ENCODE data around the gene TTYH1. TPM values are rescaled to one million over a fixed set of nuclear protein-coding genes. Genes with fewer than 3 reads are reported as not detected.

The TTYH1 gene
- polyA plus RNA-seq, 2 of the 4 experiments (the other 2 are of a cell fraction): 0.15 to 0.31 TPM

DNA sequence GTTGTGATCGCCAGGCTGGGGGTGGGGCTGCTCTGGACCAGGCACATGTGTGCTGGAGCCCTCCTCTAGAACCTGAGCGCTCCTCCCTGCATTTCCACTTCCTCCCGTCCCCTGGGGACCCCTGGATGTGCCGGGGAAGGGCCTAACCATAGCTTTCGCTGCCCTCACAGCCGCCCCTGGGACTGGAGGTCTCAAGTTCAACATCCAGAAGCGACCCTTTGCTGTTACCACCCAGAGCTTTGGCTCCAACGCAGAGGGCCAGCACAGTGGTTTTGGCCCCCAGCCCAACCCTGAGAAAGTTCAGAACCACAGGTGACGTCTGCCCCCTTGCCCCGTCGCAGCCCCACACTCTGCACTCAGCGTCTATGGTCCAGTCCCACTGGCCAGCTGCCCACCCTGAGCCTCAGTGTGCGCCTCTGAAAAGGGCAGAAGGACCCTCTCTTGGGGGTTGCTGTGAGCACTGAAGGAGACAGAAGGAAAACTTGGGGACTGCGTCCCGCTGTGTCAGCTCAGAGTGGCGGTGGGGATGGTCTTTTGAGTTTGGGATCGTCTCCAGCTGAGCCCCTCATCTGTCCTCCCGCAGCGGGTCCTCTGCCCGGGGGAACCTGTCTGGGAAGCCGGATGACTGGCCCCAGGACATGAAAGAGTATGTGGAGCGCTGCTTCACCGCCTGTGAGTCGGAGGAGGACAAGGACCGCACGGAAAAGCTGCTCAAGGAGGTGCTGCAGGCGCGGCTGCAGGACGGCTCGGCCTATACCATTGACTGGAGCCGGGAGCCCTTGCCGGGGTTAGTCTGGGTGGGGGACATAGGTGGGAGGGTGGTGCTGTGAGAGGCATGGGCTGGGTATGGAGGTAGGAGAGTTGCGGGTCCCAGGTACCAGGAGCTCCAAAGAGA lies 39.8 kb downstream of the TTYH1 start:
- TF ChIP-seq KDM5A (IDR thresholded peaks at IDR 0.05): no peak
- no peak for TF ChIP-seq FOSL2 (IDR thresholded peaks at IDR 0.05)
- no peak for TF ChIP-seq FOSL2 (CRISPR knock-in tag; IDR thresholded peaks at IDR 0.05)
- TF ChIP-seq KDM1A (IDR thresholded peaks at IDR 0.05; ENCODE audit: low read depth): no peak
- TF ChIP-seq, protein P1, sequence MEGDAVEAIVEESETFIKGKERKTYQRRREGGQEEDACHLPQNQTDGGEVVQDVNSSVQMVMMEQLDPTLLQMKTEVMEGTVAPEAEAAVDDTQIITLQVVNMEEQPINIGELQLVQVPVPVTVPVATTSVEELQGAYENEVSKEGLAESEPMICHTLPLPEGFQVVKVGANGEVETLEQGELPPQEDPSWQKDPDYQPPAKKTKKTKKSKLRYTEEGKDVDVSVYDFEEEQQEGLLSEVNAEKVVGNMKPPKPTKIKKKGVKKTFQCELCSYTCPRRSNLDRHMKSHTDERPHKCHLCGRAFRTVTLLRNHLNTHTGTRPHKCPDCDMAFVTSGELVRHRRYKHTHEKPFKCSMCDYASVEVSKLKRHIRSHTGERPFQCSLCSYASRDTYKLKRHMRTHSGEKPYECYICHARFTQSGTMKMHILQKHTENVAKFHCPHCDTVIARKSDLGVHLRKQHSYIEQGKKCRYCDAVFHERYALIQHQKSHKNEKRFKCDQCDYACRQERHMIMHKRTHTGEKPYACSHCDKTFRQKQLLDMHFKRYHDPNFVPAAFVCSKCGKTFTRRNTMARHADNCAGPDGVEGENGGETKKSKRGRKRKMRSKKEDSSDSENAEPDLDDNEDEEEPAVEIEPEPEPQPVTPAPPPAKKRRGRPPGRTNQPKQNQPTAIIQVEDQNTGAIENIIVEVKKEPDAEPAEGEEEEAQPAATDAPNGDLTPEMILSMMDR (IDR thresholded peaks at IDR 0.05): no peak
- no peak for TF ChIP-seq NR3C1 (IDR thresholded peaks at IDR 0.05)
- no peak for TF ChIP-seq TP53 (CRISPR knock-in tag; IDR thresholded peaks at IDR 0.05)
- TF ChIP-seq, protein P2, sequence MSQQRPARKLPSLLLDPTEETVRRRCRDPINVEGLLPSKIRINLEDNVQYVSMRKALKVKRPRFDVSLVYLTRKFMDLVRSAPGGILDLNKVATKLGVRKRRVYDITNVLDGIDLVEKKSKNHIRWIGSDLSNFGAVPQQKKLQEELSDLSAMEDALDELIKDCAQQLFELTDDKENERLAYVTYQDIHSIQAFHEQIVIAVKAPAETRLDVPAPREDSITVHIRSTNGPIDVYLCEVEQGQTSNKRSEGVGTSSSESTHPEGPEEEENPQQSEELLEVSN (IDR thresholded peaks at IDR 0.05; ENCODE audit: borderline replicate concordance, low read depth): no peak
- WGBS (ENCODE audit: missing lambda C conversion rate): 93% methylated on average over 33 of the region's 33 CpGs
- Histone ChIP-seq H3K4me1 (peaks cover 16% of the 10 kb centered on the region), H3K4me3 (no peak overlapping the region), H3K4me2 (no peak overlapping the region), H3K9me3 (no peaks in the 10 kb centered on the region), H3K27ac (no peak overlapping the region)
- POLR2A ChIA-PET: interaction anchor here (3.4 kb wide), 1 partner anchor 8 kb away, joined by 21 read pairs; the partner anchor contains the start of gene LENG9
- ATAC-seq (no peak), FAIRE-seq (no peak), DNase-seq (ENCODE audit: low read depth in 1 of 2, low spot score in 1 of 2) (no peak)
- CTCF ChIA-PET: interaction anchor here (1.1 to 4.5 kb wide), 5 partner anchors 8 to 312 kb away, joined by 3 to 29 read pairs (median 8); partner anchors contain the start of gene LENG9

DNA sequence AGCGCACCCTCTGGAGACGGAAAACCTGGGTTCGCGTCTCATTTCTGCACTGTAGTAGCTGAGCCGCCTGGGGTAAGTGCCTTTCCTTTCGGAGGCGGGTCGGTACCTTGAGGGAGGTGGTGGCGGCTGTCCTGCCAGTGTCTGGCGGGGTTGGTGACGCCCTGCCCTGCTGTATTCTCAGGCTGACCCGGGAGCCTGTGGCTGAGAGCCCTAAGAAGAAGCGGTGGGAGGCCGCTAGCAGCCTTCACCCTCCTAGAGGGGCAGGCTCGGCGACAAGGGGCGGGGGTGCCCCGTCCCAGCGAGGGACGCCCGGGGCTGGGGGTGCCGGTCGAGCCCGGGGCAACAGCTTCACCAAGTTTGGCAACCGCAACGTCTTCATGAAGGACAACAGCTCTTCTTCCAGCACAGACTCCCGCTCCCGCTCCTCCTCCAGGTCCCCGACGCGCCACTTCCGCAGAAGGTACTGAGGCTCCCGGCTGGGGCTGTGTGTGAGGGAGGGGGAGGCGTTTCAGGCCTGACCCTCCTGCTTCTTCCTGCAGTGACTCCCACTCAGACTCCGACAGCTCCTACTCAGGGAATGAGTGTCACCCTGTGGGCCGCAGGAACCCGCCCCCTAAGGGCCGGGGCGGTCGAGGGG lies 40.6 kb downstream of the TTYH1 start:
- DNase-seq (ENCODE audit: low read depth in 1 of 2, low spot score in 1 of 2): no peak
- 94% methylated on average over 40 of the region's 40 CpGs for WGBS (ENCODE audit: missing lambda C conversion rate)
- ChIA-PET CTCF (interaction anchor here (1.1 to 4.5 kb wide), 4 partner anchors 11 to 313 kb away, joined by 3 to 29 read pairs (median 6); no protein-coding TSS in a partner anchor), POLR2A (interaction anchor here (3.4 kb wide), 1 partner anchor 7 kb away, joined by 21 read pairs; the partner anchor contains the start of gene LENG9)
- TF ChIP-seq NR3C1 (IDR thresholded peaks at IDR 0.05) (no peak), FOSL2 (IDR thresholded peaks at IDR 0.05) (no peak), FOSL2 (CRISPR knock-in tag; IDR thresholded peaks at IDR 0.05) (no peak), MAFK (IDR thresholded peaks at IDR 0.05; ENCODE audit: partially characterized antibody) (no peak), KDM1A (IDR thresholded peaks at IDR 0.05; ENCODE audit: low read depth) (no peak), FOSB (CRISPR knock-in tag; IDR thresholded peaks at IDR 0.05) (no peak), CBX8 (IDR thresholded peaks at IDR 0.05) (no peak), EHF (CRISPR knock-in tag; IDR thresholded peaks at IDR 0.05) (no peak), TP53 (CRISPR knock-in tag; IDR thresholded peaks at IDR 0.05) (no peak), ZNF302 (CRISPR knock-in tag; IDR thresholded peaks at IDR 0.05) (no peak)
- H3K27ac ChIP-seq: no peak overlapping the region
- no peak overlapping the region for H3K4me2 ChIP-seq
- ATAC-seq: no peak
- H3K9me3 ChIP-seq: no peaks in the 10 kb centered on the region
- H3K4me3 ChIP-seq: no peak overlapping the region
- FAIRE-seq: no peak
- H3K4me1 ChIP-seq: peaks cover 18% of the 10 kb centered on the region

GRCh38 chr19:54456423-54457373 lies 41.4 kb downstream of the TTYH1 start:
- FAIRE-seq (no peak), ATAC-seq (0 out of 6 replicates have a peak, but pooled peaks of 1 of the 2 experiments have one; percentile 1), DNase-seq (ENCODE audit: low read depth in 1 of 2, low spot score in 1 of 2) (no peak)
- H3K27ac ChIP-seq: no peak overlapping the region
- peaks cover 18% of the 10 kb centered on the region for H3K4me1 ChIP-seq
- TF ChIP-seq TFCP2L1 (CRISPR knock-in tag; IDR thresholded peaks at IDR 0.05): no peak
- TF ChIP-seq POLR2AphosphoS2 (conservative IDR thresholded peaks at IDR 0.05; ENCODE audit: low read length): peak; percentile 41; the same call in 1 of the 2 replicates
- H3K4me2 ChIP-seq: no peak overlapping the region
- WGBS (ENCODE audit: missing lambda C conversion rate): 95% methylated on average over 44 of the region's 51 CpGs
- H3K9me3 ChIP-seq: no peaks in the 10 kb centered on the region
- no peak overlapping the region for H3K4me3 ChIP-seq
- CTCF ChIA-PET: interaction anchor here (0.6 to 4.5 kb wide), 5 partner anchors 12 to 507 kb away, joined by 3 to 29 read pairs (median 4); no protein-coding TSS in a partner anchor
- POLR2A ChIA-PET: interaction anchor here (7.1 kb wide), 1 partner anchor 7 kb away, joined by 130 read pairs; the partner anchor contains the start of gene LENG8
